Measurements from ENCODE around the gene ZGLP1. TPM values are rescaled to one million over a fixed set of nuclear protein-coding genes. Genes with fewer than 3 reads are reported as not detected.

ZGLP1 gene
- total RNA-seq, 1 donor from 2014 or later = not detected

DNA sequence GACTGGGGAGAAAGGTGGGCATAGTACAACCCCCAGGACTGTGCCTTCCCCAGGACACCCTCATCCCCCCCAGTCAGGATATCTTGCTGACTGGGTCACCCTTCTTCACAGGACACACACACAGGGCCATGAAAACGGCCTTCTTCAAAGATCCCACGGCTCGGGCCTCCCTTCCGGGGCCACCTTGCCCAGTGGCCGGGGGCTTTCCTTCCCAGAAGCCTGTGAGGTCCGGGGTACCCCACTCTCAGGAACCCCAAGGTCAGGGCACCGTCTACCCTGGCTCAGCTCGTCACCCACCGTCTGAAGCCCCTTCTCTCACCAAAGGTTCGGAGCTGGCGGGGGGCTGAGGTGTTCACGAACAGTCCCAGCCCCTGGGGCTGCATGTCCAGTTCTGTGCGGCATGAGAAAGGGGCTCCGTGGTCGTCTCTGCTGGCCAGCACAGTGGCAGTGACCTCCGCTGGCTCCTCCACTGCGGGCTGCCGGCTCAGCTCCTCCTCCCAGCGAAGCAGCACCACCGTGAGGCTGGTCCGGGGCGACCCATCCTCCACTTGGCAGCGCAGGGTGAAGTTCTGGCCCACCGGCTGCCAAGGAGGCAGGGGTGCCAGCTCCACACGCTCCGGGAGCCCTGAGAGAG lies 25.9 kb upstream of the ZGLP1 start:
- no peak for DNase-seq (ENCODE audit: low spot score in 2 of 2)
- Histone ChIP-seq H3K4me3 (peak overlapping the region; percentile 66 to 89), H3K4me1 (peaks cover 4 to 12% of the 10 kb centered on the region in 2 donors), H3K9me3 (no peaks in the 10 kb centered on the region), H3K27me3 (no peaks in the 10 kb centered on the region), H3K27ac (peak overlapping the region; percentile 21 to 48), H3K36me3 (peaks cover 0 to under 1% of the 10 kb centered on the region in 2 donors)
- intact Hi-C loops (cut with DNase I) = loop anchor here (10.0 kb wide), 1 partner anchor 211 kb away; no protein-coding TSS in a partner anchor
- no peak for TF ChIP-seq CTCF (IDR thresholded peaks at IDR 0.05)

GRCh38 chr19:10334588-10335351 lies 25.2 kb upstream of the ZGLP1 start:
- TF ChIP-seq CTCF (IDR thresholded peaks at IDR 0.05) = no peak
- peaks cover 6 to 8% of the 10 kb centered on the region in 2 donors for H3K36me3 ChIP-seq
- peak; percentile 71 to 98 for DNase-seq (ENCODE audit: low spot score in 2 of 2)
- peak overlapping the region; percentile 76 to 94 for H3K27ac ChIP-seq
- intact Hi-C loops (cut with DNase I) = loop anchor here (5.0 to 10.0 kb wide), 2 partner anchors 82 to 210 kb away; partner anchors contain the start of gene MRPL4
- H3K4me1 ChIP-seq = peaks cover 4 to 12% of the 10 kb centered on the region in 2 donors
- H3K9me3 ChIP-seq = no peaks in the 10 kb centered on the region
- H3K4me3 ChIP-seq = peak overlapping the region; percentile 66 to 89
- H3K27me3 ChIP-seq = no peaks in the 10 kb centered on the region

DNA sequence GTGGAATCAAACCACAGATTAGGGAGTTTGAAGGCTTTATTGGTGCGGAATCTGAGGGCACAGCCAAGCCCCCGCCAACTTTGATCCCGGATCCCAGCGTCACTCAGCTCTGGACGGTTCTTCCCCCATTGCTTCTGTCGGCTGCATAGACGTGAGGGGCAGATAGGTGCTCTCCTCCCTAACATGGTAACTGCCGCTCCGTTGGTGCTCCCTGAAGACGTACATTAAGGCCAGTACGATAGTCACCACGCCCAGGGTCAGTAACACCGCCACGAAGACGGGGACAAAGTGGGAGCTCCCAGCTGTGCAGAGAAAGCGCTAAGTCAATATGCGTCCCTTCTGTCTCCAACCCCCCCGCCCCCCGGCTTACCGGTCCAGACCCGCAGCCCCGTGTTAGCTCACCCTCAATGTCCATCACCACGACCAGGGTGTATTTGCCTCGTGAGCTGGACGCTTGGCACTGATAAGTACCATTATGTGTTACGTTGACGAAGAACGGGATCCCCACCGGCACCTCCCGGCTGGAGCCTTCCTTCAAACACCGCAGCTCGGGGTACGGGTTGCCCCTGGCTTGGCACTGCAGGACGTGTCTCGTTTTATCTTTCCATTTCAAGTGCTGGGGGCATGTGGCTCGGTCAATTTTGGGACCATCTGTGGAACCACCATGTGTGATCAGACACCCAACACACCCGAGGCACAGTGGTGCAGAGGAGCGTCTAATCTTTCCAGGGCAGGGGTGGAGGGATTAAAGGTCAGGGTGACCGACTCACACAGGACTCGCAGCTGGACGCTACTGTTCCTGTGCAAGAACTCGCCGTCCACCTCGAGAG lies 24.4 kb upstream of the ZGLP1 start:
- no peak for DNase-seq (ENCODE audit: low spot score in 2 of 2)
- intact Hi-C loops (cut with DNase I) = loop anchor here (1.0 to 10.0 kb wide), 5 partner anchors 46 to 209 kb away; partner anchors contain the start of genes CDC37, ICAM1, MRPL4 and TYK2
- Histone ChIP-seq H3K27ac (peak overlapping the region; percentile 76 to 94), H3K36me3 (peaks cover 14 to 16% of the 10 kb centered on the region in 2 donors), H3K4me1 (peaks cover 4 to 12% of the 10 kb centered on the region in 2 donors), H3K9me3 (no peaks in the 10 kb centered on the region), H3K27me3 (no peaks in the 10 kb centered on the region), H3K4me3 (peak overlapping the region; percentile 66 to 89)
- no peak for TF ChIP-seq CTCF (IDR thresholded peaks at IDR 0.05)

- TF ChIP-seq CTCF (IDR thresholded peaks at IDR 0.05) = no peak
- Histone ChIP-seq H3K36me3 (peaks cover 22 to 24% of the 10 kb centered on the region in 2 donors), H3K4me3 (peak within 1 kb of the TSS; percentile 66 to 89), H3K9me3 (no peaks in the 10 kb centered on the region), H3K27ac (peak within 1 kb of the TSS; percentile 87 to 94), H3K27me3 (no peaks in the 10 kb centered on the region), H3K4me1 (peaks cover 4 to 12% of the 10 kb centered on the region in 2 donors)
- peak; percentile 86 to 99 for DNase-seq (ENCODE audit: low spot score in 2 of 2)
- intact Hi-C loops (cut with DNase I) = loop anchor here (1.0 to 10.0 kb wide), 5 partner anchors 47 to 208 kb away; partner anchors contain the start of genes CDC37, ICAM1, MRPL4 and TYK2
These were observed 23.5 kb upstream of the ZGLP1 start, which contains the start of gene RAVER1 for GRCh38 chr19:10332965-10333757. Gene RAVER1 (minus strand): TSS chr19:10333529. CDS start chr19:10333507, 22 bp downstream.
